H1 (cell line): Measurements from ENCODE around the gene MARK4. TPM values are rescaled to one million over a fixed set of nuclear protein-coding genes. Genes with fewer than 3 reads are reported as not detected.

Experiments
- BACH1 ChIP-seq: IDR thresholded peaks from 2 replicates; pipeline ENCODE4 v1.6.1; 2012; ENCODE audit warnings: low read length, improper control_type of control experiment
- BCL11A ChIP-seq, 2 experiments: IDR thresholded peaks; one replicate each; pipeline ENCODE4 v1.6.1; 2011; ENCODE audit warnings: low read depth in 2 of 2, low read length in 2 of 2, mild to moderate bottlenecking in 2 of 2
- NRF1 ChIP-seq: IDR thresholded peaks from 2 replicates; pipeline ENCODE4 v1.6.1; 2011; ENCODE audit warnings: mild to moderate bottlenecking, low read depth, low read length, improper control_type of control experiment
- RAD21 ChIP-seq, 2 experiments: IDR thresholded peaks in 1 of 2; conservative IDR thresholded peaks in 1 of 2; 2 replicates each; pipeline ENCODE4 v1.6.1; 2011; ENCODE audit warnings: low read depth in 2 of 2, low read length in 2 of 2, improper control_type of control experiment in 1 of 2, inconsistent platforms in 1 of 2, mild to moderate bottlenecking in 1 of 2, moderate library complexity in 1 of 2
- SP1 ChIP-seq: IDR thresholded peaks from 2 replicates; pipeline ENCODE4 v1.6.1; 2011; ENCODE audit warnings: low read depth, low read length
- polyA plus RNA-seq, 7 experiments: library from polyadenylated mRNA; depleted of rRNA in 3 of 7; stranded (reverse) in 5 of 7; unstranded in 2 of 7; fragments of >200 nt in 5 of 7; fragments of 200-250 nt in 2 of 7; gene quantifications; 1 replicate in 5 of 7; 2 replicates in 1 of 7; 4 replicates in 1 of 7; pipeline versions ENCODE4 v1.2.1 to v1.2.3, GENCODE V29; 2011 to 2013; ENCODE audit warnings: missing spikeins in 2 of 7, mixed read lengths in 2 of 7
- total RNA-seq: library from RNA; stranded (reverse); fragmentation: NEBNext Ultra II Directional; extraction: Animal tissue kit (Norgen Biotek cat#: 25700); gene quantifications from 2 replicates; pipeline ENCODE4 v1.2.1, GENCODE V29; 2021
- TF ChIP-seq, protein P1 (sequence below): fragments of 300-600 bp; sonication (generic); IDR thresholded peaks from 2 replicates; pipeline ENCODE4 v1.7.1; 2012; ENCODE audit warnings: low read length, moderate library complexity, mild to moderate bottlenecking, inconsistent platforms; ENCODE audit not compliant: insufficient replicate concordance
- TF ChIP-seq, protein P2 (sequence below): IDR thresholded peaks from 2 replicates; pipeline ENCODE4 v1.6.1; 2012; ENCODE audit warnings: inconsistent platforms
- TF ChIP-seq, protein P3 (sequence below): IDR thresholded peaks from 2 replicates; pipeline ENCODE4 v1.6.1; 2012; ENCODE audit warnings: inconsistent platforms

The MARK4 gene
- total and polyA plus RNA-seq, 2 of the 8 experiments (the other 6 are each of a cell fraction or from before 2014, with no cell fraction given), result 12.3 to 49.8 TPM

DNA sequence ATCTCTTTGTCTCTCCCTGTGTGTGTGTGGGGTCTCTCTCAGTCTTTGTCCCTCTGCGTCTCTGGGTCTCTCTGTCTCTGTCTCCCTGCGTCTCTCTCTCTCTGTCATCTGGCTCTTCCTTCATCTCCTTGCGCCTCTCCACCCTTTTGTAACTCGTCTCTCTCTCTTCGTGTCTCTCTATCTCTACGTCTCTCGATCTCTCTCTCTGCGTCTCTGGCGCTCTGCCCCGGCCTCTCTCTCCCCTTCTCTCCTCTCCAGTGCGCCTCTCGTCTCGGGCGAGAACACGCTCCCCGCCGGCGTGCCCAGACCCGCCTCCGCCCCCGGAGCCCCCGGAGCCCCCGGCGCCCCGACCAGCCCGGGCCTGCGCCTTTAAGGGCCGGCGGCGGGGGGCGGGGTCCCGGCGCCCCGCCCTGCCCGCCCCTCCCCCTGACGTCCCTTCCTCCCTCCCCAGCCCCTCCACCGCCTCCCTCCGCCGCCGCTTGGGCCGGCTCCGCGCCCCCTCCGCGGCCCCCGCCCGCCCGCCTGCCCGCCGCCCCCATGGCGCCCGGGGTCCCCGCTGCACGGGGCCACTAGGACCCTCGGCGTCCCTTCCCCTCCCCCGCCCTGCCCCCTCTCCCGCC is at the start of gene MARK4 (continued):
- TF ChIP-seq, protein P1, sequence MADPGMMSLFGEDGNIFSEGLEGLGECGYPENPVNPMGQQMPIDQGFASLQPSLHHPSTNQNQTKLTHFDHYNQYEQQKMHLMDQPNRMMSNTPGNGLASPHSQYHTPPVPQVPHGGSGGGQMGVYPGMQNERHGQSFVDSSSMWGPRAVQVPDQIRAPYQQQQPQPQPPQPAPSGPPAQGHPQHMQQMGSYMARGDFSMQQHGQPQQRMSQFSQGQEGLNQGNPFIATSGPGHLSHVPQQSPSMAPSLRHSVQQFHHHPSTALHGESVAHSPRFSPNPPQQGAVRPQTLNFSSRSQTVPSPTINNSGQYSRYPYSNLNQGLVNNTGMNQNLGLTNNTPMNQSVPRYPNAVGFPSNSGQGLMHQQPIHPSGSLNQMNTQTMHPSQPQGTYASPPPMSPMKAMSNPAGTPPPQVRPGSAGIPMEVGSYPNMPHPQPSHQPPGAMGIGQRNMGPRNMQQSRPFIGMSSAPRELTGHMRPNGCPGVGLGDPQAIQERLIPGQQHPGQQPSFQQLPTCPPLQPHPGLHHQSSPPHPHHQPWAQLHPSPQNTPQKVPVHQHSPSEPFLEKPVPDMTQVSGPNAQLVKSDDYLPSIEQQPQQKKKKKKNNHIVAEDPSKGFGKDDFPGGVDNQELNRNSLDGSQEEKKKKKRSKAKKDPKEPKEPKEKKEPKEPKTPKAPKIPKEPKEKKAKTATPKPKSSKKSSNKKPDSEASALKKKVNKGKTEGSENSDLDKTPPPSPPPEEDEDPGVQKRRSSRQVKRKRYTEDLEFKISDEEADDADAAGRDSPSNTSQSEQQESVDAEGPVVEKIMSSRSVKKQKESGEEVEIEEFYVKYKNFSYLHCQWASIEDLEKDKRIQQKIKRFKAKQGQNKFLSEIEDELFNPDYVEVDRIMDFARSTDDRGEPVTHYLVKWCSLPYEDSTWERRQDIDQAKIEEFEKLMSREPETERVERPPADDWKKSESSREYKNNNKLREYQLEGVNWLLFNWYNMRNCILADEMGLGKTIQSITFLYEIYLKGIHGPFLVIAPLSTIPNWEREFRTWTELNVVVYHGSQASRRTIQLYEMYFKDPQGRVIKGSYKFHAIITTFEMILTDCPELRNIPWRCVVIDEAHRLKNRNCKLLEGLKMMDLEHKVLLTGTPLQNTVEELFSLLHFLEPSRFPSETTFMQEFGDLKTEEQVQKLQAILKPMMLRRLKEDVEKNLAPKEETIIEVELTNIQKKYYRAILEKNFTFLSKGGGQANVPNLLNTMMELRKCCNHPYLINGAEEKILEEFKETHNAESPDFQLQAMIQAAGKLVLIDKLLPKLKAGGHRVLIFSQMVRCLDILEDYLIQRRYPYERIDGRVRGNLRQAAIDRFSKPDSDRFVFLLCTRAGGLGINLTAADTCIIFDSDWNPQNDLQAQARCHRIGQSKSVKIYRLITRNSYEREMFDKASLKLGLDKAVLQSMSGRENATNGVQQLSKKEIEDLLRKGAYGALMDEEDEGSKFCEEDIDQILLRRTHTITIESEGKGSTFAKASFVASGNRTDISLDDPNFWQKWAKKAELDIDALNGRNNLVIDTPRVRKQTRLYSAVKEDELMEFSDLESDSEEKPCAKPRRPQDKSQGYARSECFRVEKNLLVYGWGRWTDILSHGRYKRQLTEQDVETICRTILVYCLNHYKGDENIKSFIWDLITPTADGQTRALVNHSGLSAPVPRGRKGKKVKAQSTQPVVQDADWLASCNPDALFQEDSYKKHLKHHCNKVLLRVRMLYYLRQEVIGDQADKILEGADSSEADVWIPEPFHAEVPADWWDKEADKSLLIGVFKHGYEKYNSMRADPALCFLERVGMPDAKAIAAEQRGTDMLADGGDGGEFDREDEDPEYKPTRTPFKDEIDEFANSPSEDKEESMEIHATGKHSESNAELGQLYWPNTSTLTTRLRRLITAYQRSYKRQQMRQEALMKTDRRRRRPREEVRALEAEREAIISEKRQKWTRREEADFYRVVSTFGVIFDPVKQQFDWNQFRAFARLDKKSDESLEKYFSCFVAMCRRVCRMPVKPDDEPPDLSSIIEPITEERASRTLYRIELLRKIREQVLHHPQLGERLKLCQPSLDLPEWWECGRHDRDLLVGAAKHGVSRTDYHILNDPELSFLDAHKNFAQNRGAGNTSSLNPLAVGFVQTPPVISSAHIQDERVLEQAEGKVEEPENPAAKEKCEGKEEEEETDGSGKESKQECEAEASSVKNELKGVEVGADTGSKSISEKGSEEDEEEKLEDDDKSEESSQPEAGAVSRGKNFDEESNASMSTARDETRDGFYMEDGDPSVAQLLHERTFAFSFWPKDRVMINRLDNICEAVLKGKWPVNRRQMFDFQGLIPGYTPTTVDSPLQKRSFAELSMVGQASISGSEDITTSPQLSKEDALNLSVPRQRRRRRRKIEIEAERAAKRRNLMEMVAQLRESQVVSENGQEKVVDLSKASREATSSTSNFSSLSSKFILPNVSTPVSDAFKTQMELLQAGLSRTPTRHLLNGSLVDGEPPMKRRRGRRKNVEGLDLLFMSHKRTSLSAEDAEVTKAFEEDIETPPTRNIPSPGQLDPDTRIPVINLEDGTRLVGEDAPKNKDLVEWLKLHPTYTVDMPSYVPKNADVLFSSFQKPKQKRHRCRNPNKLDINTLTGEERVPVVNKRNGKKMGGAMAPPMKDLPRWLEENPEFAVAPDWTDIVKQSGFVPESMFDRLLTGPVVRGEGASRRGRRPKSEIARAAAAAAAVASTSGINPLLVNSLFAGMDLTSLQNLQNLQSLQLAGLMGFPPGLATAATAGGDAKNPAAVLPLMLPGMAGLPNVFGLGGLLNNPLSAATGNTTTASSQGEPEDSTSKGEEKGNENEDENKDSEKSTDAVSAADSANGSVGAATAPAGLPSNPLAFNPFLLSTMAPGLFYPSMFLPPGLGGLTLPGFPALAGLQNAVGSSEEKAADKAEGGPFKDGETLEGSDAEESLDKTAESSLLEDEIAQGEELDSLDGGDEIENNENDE, result no peak
- no peak for TF ChIP-seq BCL11A (IDR thresholded peaks at IDR 0.05; ENCODE audit: low read depth in 2 of 2, low read length in 2 of 2)
- no peak for TF ChIP-seq BACH1
- TF ChIP-seq NRF1, result no peak
- TF ChIP-seq, protein P2, sequence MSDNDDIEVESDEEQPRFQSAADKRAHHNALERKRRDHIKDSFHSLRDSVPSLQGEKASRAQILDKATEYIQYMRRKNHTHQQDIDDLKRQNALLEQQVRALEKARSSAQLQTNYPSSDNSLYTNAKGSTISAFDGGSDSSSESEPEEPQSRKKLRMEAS, result no peak
- TF ChIP-seq, protein P3, sequence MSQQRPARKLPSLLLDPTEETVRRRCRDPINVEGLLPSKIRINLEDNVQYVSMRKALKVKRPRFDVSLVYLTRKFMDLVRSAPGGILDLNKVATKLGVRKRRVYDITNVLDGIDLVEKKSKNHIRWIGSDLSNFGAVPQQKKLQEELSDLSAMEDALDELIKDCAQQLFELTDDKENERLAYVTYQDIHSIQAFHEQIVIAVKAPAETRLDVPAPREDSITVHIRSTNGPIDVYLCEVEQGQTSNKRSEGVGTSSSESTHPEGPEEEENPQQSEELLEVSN, result no peak
- TF ChIP-seq RAD21 (IDR thresholded peaks at IDR 0.05 in 1 of 2, conservative IDR thresholded peaks at IDR 0.05 in 1 of 2; ENCODE audit: low read depth in 2 of 2, low read length in 2 of 2), result no peak
- TF ChIP-seq SP1, result no peak
